GM23248 (cell line): Measurements from ENCODE around the gene LLGL2.

Source experiments
- EZH2 ChIP-seq: fragments of 200-600 bp; sonication (generic); IDR thresholded peaks from 2 replicates; pipeline ENCODE4 v1.6.1; 2018; ENCODE audit warnings: antibody characterized with exemption, mild to moderate bottlenecking; ENCODE audit not compliant: insufficient read depth, poor library complexity, severe bottlenecking
- EZH2phosphoT487 ChIP-seq: fragments of 200-600 bp; sonication (generic); IDR thresholded peaks from 2 replicates; pipeline ENCODE4 v1.6.1; 2018; ENCODE audit warnings: antibody characterized with exemption, moderate library complexity, mild to moderate bottlenecking, low read depth; ENCODE audit not compliant: insufficient read depth

DNA sequence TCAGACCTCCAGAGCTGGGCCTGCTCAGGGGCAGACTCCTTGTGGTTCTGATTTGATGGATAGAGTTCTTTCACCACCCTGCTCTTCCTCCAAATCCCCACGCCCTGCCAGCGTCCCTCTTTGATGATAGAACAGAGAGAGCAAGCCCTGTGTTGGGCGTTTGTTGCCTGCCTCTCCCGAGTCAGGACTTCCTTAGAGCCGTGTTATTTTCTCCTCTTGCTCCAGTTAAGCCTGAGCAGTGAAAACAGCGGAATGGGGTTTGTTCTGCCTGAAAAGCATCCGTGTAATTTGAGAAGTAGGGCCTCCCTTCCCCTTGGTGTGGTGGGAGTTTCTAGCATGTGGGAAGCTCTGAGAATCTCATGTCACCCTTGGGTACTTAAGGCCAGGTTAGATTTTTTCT lies 47.0 kb upstream of the LLGL2 start:
- TF ChIP-seq EZH2phosphoT487 (no peak), EZH2 (no peak)
